IMR-90 (cell line): ENCODE measurements around the gene MSN.

ENCODE experiments used
- CEBPB ChIP-seq: IDR thresholded peaks from 2 replicates; pipeline ENCODE4 v1.6.1; 2012; ENCODE audit warnings: low read depth, low read length, improper control_type of control experiment
- POLR2A ChIP-seq: IDR thresholded peaks from 2 replicates; pipeline ENCODE4 v1.6.1; 2012; ENCODE audit warnings: mild to moderate bottlenecking, low read depth, low read length

GRCh38 chrX:65741823-65742222, 74.4 kb downstream of the MSN start:
- TF ChIP-seq POLR2A (no peak), CEBPB (no peak)
